CD4-positive, alpha-beta T cell treated with Interleukin-17A for 4 hours (primary cell): ENCODE data around the gene ENG.
"Not testable (repeated sequence)": the region's sequence is repeated elsewhere in the genome, so short reads cannot be mapped to it uniquely, and the experiment has no call there.

Source experiments
- DNase-seq: peaks from one replicate; pipeline ENCODE4 v3.0.0-alpha.2; 2020; ENCODE audit warnings: mixed read lengths

The ENG gene

DNA sequence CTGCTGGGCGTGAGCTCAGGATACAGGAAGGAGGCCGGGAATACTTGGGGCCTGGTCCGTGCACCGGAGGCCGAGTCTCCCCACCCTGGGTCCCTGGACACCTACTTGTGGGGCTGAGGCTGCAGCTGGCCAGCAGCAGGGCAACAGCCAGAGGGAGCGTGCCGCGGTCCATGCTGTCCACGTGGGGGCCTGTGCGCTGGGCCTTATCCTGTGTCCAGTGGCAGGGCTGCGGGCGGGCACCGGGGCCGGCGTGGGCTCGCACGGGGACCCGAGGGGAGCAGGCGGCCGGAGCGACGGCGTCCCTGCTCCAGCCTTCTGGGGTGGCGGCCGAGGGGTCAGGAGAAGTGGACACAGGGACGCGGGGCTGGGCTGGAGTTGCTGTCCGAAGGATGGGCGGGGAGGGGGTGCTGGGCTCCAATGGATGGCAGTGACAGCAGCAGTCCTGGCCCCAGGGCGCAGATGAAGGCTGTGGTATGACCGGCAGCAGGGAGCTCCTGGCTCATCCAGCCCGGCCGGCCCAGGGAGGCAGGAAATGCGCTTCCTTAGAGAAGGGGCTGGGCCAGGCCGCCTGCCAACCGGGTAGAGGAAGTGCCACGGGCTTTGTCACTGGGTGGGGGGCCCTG, at the start of gene ENG:
TSS of gene ENG (minus strand) at position 475 of the 623 bp plus-strand sequence. CDS start at position 172, 303 bp downstream.
- peak; percentile 55 for DNase-seq

DNA sequence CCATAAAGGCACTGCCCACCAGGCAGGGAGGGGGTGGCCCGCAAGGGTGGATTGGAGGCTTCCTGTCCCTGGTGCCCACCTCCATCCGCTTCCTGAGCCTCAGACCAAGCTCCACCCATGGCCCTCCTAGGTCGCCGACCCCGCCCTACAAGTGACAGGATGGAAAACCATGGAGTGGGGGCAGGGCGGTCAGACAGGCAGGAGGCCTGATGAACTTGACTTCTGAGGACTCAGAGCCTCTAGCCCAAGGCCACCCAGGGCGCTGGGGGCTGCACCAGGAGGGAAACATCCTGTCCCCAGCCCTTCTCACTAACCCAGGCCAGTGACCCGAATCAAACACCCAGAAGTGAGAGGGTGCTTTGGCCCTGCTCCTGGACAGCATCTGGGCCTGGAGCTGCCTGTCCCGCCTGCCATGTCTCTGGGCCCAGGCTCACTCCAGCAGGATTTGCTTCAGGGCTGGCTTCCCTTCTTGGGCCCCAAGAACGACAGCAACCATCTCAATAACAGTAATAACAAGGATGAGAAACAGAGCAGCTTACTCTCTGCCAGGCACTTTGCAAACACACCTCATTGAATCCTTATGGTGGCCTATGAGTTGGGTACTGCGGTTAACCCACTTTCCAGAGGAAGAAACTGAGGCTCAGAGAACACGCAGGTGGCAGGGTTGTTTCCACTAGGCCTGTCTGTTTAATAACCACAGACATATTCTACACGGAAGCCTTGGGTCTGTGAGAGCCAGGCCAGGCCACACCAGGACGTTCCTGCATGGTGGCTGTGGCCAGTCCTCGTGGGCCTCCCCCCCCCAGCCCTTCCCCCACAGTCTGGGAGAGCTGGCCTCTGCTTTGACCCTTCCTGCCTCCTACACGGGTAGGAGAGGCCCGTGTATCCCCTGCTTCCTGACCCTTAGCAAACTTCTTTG, 49.4 kb upstream of the ENG start:
- peak; percentile 83 for DNase-seq

DNA sequence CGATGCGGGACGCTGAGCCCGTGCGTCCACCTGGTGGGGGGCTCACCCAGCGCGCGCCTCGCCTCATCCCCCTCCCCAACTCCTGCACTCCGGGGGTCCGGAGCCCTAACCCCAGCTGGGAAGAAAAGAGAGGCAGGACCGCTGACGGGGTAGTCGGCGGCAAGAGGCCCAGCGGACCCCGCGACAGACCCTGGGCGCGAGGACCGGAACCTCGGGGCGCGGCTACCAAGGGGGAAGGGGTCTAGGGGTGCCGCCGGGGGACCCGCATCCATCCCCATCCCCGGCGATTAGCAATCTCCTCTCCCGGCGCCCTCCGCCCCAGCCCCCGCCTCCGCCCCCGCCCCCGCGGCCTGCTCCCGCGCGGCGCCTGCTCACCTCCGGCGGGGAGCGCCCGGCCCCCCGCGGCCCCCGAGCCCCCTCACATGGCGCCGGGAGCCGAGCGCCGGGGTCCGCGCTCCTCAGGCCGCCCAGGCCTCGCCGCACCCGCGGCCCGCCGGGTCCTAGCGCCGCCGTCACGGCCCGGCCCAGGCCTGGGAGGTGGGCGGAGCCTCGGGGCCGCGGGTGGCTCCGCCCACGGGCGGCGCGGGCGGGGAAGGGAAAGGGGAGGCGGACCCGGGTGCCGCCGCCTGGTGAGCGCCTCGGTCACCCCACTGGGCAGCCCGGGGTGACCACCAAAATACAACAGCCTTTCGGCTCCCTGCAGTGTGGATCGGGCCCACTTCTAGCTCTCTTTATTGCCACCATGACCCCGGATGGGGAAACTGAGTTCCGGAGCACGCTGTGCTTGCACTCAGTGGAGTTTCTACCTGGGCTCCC, 44.9 kb upstream of the ENG start, which contains the start of gene ST6GALNAC6:
TSS of gene ST6GALNAC6 (minus strand) at position 476 of the 816 bp plus-strand sequence. CDS start 1,622 bp downstream, outside the sequence.
- DNase-seq: peak; percentile 79

- DNase-seq: peak; percentile 24
Observed at GRCh38 chr9:127898433-127899127, 44.1 kb upstream of the ENG start.

DNA sequence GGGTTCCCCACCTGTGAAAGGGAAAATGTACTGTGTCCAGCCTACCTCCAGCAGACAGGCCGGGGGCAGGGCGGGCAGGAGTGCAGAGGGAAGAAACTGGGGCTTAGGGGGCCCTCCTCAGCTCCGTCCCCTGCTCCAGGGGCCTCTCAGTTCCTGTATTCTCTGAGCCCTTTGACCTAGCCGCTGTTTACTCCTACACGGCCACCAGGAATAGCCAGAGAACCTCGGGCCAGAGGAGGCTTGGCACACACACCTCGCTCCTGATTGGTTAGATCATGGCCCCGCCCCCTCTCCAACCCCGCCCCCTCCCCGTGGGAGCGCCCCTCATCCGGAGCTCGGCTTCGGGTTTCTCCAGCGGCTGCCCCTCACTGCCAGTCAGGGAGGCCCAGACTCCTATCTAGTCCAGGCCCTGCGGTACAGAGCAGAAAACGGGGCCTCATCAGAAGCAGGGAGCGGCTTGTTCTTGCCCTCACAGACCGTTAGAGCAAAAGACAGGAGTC, 42.8 kb upstream of the ENG start:
- DNase-seq: peak; percentile 58

DNA sequence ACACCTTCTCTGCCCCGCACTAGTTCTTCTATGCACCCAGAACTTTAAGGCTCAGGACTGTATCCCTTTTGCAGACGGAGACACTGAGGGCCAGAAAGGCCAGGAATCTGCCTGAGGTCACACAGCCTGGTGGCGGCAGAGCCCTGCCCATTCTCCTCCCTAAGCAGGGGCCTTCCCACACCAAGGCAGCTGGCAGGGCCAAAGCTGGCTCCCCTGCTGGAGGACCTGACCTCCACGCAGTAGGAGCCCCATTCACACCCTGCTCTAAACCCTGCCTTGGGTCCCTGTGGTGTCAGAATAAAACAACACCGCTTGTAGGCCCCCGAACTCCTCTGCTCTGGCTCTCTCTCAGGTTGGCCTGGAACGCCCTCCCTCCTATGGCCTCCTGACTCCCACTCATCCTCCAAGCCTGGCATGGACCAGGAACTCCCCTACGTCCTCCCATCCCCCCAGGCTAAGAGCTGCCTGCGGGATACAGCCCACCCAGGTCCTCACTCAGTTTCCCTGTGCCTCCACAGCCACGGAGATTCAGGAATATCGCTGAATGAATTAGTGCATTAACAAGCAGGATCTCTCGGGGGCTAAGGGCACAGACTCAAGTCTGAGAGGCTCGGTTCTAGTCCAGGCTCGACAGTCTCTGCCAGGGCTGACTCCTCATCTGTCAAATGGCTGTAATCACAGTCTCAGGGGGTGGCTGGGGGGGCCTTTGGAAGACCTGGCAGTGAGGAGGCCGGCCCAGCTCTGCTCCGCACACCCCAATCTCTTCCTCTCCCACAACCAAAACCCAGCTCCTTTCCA, 42.1 kb upstream of the ENG start:
- DNase-seq: no peak

DNA sequence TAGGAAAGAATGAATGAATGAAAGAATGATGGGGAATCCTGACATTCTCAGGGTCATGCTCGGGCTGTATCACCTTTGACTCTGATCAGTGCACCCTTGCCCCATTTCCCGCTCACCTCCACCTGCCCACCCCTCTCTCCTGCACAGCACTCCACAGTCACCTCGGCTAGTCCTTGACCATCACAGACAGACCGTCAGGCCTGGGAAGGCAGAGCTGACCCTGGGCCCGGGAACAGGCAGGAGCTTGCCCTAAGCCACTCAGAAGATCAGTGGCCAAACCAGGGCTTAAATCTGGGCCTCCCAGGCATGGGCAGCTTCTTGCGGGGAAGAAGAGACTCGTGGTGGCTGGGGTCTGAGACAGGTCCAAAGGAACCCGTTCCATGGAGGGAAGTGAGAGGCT, 41.4 kb upstream of the ENG start:
- DNase-seq: no peak

GRCh38 chr9:127893392-127893791, 38.9 kb upstream of the ENG start:
- DNase-seq: no peak

GRCh38 chr9:127892831-127893230, 38.4 kb upstream of the ENG start:
- no peak for DNase-seq

- DNase-seq: no peak
Observed at GRCh38 chr9:127890053-127890452, 35.6 kb upstream of the ENG start.

DNA sequence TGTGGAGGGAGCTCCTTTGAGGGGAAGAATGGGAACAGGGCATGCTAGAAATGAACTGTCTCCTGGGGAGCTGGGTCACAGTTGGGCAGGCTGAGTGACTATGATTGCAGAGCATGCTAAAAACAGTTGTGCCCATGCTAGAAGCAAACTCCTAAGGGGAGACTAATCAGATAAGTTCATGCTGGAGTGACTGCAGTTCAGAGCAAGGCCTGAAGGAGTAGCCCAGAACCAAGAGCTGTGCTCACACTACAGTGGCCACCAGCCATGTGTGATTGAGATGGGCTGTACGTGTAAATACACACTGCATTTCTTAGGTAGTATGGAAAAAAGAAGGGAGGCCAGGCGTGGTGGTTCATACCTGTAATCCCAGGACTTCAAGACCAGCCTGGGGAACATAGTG, 33.3 kb upstream of the ENG start:
- DNase-seq: no peak

DNA sequence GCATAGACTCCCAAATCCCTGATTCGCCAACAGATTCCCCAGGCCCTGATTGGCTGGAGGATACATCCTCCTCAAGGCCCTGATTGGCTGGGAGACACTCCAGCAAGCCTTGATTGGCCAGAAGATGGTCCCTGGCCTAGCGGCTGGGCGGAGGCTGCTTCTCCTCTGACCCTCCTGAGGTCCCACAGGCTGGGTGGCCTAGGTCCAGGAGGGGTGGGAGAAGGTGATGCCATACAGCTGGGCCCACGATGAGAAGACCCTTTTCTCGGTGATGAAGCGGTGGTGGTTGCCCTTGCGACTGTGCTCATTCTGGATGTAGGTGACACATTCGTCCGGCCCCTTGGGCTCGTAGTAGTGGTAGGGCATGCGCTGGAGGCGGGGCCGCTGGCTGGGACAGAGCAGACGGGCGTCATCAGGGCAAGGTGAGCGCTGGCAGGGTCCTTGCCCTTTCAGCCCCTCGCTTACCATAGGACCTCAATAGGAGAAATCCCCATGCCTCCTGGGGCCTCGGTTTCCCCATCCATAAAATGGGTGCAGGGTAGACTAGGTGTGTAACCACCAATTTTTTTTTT, 32.0 kb upstream of the ENG start:
- no peak for DNase-seq

GRCh38 chr9:127885508-127886281, 31.2 kb upstream of the ENG start:
- DNase-seq: no peak

DNA sequence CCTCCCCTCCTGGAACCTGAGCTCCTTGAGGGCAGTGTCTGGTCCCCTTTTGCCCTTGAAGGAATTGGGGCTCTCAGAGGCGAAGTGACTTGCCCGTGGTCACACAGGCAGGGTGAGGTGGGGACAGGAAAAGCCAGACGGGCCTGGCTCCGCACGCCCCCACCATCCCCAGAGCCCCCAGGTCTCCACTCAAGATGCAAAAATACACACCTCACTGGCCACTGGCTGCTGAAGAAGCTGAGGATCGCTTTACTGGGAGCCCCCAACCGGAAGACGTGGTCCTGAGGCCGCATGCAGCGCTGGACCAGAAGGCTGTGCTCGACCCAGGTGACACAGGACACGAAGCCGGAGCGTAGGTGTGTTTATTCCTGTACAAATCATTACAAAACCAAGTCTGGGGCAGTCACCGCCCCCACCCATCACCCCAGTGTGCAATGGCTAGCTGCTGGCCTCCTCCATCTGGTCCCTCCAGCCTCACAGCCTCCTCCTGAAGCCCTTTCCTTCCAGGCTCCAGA, 30.6 kb upstream of the ENG start:
- no peak for DNase-seq

DNA sequence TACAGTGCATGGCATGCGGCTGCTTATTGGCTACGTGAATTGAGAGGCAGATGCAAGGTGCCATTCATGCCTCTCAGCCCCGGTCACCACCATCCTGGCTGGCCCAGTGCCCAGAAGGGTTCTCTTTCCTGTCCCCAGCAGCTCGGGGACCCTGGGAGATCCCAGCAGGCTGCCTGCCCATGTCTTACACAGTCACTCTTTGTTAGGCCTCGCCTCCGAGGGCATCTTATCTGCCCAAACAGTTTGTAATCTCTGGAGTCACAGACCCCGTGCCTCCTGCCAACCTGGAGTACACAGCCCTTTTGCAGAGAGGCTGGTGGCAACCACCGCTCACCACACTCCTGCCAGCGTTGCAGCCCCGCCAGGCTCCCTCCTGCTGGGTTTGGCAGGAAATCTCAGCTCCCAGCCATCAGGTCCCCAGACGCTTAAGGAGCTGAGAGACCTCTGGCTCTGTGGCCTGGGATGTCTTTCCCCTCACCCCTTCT, 30.0 kb upstream of the ENG start:
- DNase-seq: no peak

- no peak for DNase-seq
Observed at GRCh38 chr9:127883959-127884358, 29.5 kb upstream of the ENG start.

GRCh38 chr9:127881715-127882114, 27.3 kb upstream of the ENG start:
- DNase-seq: not testable (repeated sequence)

GRCh38 chr9:127880143-127880542, 25.7 kb upstream of the ENG start:
- DNase-seq: no peak

- DNase-seq: no peak
Observed at GRCh38 chr9:127878652-127879390, 24.4 kb upstream of the ENG start.
